HepG2 (cell line): ENCODE measurements around the gene GPC3. TPM values are rescaled to one million over a fixed set of nuclear protein-coding genes. Genes with fewer than 3 reads are reported as not detected.

Experiments
- ATAC-seq: fragments of 200-7000 bp; cut with Tn5 transposase; 3 replicates; pipeline ENCODE4 v1.9.1; 2020; ENCODE audit warnings: mild to moderate bottlenecking, moderate library complexity
- BruUV-seq: library from RNA; stranded (reverse); fragments of 400-500 nt; replicated peaks from 2 replicates; lab custom pipeline; 2021; lab: Mats Ljungman, UMichigan
- CTCF ChIA-PET: fragments of 300-600 bp; formaldehyde crosslinking; extraction: SDS; loops from one replicate; lab custom pipeline; 2021; ENCODE audit warnings: low total read pairs, inconsistent platforms, low intra/inter-chr PET ratio; lab: Yijun Ruan, JAX
- POLR2A ChIA-PET: fragments of 350-600 bp; sonication (Branson Sonifier 250); formaldehyde crosslinking; loops from one replicate; lab custom pipeline; 2020; ENCODE audit warnings: antibody characterized with exemption, inconsistent platforms; lab: Yijun Ruan, JAX
- DNase-seq: peaks from one replicate; pipeline ENCODE4 v3.0.0-alpha.2; 2015; ENCODE audit warnings: low spot score
- FAIRE-seq: peaks from 3 replicates; lab custom pipeline; 2011; peaks lifted over from hg19 to GRCh38; lab: Jason Lieb, UNC
- H2AFZ ChIP-seq: one replicate; pipeline ENCODE4 v1.6.1; 2011; ENCODE audit warnings: low read length, inconsistent platforms
- H3K27ac ChIP-seq: fragments of 300-600 bp; 3 replicates; pipeline ENCODE4 v1.8.0; 2011; ENCODE audit warnings: mixed run types, mild to moderate bottlenecking, mixed read lengths, low read length, inconsistent platforms; ENCODE audit not compliant: insufficient read depth; ENCODE audit errors: extremely low read length
- H3K27me3 ChIP-seq, 2 experiments: fragments of 200-600 bp in 1 of 2; 2 replicates in 1 of 2; 3 replicates in 1 of 2; pipeline versions ENCODE4 v1.6.0 to v1.8.0; 2011; ENCODE audit warnings: low read length in 2 of 2, mild to moderate bottlenecking in 2 of 2, moderate library complexity in 2 of 2, inconsistent platforms in 1 of 2; ENCODE audit not compliant: insufficient read depth in 2 of 2, control insufficient read depth in 1 of 2
- H3K36me3 ChIP-seq, 2 experiments: fragments of 200-600 bp in 1 of 2; replicated peaks in 1 of 2; 2 replicates in 1 of 2; 3 replicates in 1 of 2; pipeline versions ENCODE4 v1.5.1 to v1.8.0; 2011; ENCODE audit warnings: low read length in 2 of 2, inconsistent platforms in 1 of 2; ENCODE audit not compliant: insufficient read depth in 2 of 2, control insufficient read depth in 1 of 2
- H3K4me1 ChIP-seq: 2 replicates; pipeline ENCODE4 v1.5.1; 2012; ENCODE audit warnings: low read length, inconsistent platforms; ENCODE audit not compliant: insufficient read depth
- H3K4me2 ChIP-seq: 2 replicates; pipeline ENCODE4 v1.6.0; 2011; ENCODE audit warnings: low read depth, low read length, inconsistent platforms
- H3K4me3 ChIP-seq, 3 experiments: fragments of 200-600 bp in 1 of 3; sonication (generic), shearing (Covaris generic) in 1 of 3; replicated peaks in 1 of 3; 2 replicates each; pipeline ENCODE4 v1.5.1; 2011 to 2016; ENCODE audit warnings: low read length in 3 of 3, inconsistent platforms in 2 of 3, low read depth in 2 of 3, mild to moderate bottlenecking in 2 of 3, control low read depth in 1 of 3, mixed read lengths in 1 of 3; ENCODE audit not compliant: insufficient read depth in 1 of 3
- H3K79me2 ChIP-seq: one replicate; pipeline ENCODE4 v1.6.1; 2011; ENCODE audit warnings: low read length, inconsistent platforms; ENCODE audit not compliant: insufficient read depth
- H3K9ac ChIP-seq: 2 replicates; pipeline ENCODE4 v1.6.0; 2011; ENCODE audit warnings: mild to moderate bottlenecking, low read depth, low read length, inconsistent platforms; ENCODE audit not compliant: insufficient read depth
- H3K9me3 ChIP-seq: 2 replicates; pipeline ENCODE4 v1.5.1; 2012; ENCODE audit warnings: mild to moderate bottlenecking, low read length
- H4K20me1 ChIP-seq: 2 replicates; pipeline ENCODE4 v1.6.0; 2011; ENCODE audit warnings: inconsistent platforms, mild to moderate bottlenecking, low read length, moderate library complexity; ENCODE audit not compliant: insufficient read depth
- BHLHE40 ChIP-seq: IDR thresholded peaks from 2 replicates; pipeline ENCODE4 v1.6.1; 2011; ENCODE audit warnings: low read length, improper control_type of control experiment
- CBX1 ChIP-seq: IDR thresholded peaks from one replicate; pipeline ENCODE4 v1.6.1; 2016; ENCODE audit warnings: antibody characterized with exemption, low read depth
- FOXK2 ChIP-seq: fragments of 450-650 bp; IDR thresholded peaks from 2 replicates; pipeline ENCODE4 v1.6.1; 2016
- KLF16 ChIP-seq, 2 experiments: sonication (generic) in 1 of 2; formaldehyde crosslinking in 1 of 2; IDR thresholded peaks; 2 replicates each; pipeline versions ENCODE4 v1.6.1 to v1.8.0; 2016 to 2023; ENCODE audit warnings: missing genetic modification reagents in 2 of 2, missing compliant biosample characterization in 1 of 2
- POLR2AphosphoS5 ChIP-seq: IDR thresholded peaks from 2 replicates; pipeline ENCODE4 v1.6.1; 2012; ENCODE audit warnings: low read depth, low read length
- PRPF4 ChIP-seq: fragments of 200-400 bp; formaldehyde crosslinking; IDR thresholded peaks from 2 replicates; pipeline ENCODE4 v1.6.1; 2016; ENCODE audit warnings: low read length, low read depth; ENCODE audit not compliant: poor library complexity, severe bottlenecking
- RBM22 ChIP-seq: fragments of 200-400 bp; formaldehyde crosslinking; optimal IDR thresholded peaks from 2 replicates; pipeline ENCODE3; 2017; ENCODE audit warnings: mild to moderate bottlenecking, low read length, moderate library complexity
- SMYD3 ChIP-seq: sonication (generic); formaldehyde crosslinking; IDR thresholded peaks from 2 replicates; pipeline ENCODE4 v1.8.1; 2023; ENCODE audit warnings: mild to moderate bottlenecking, missing genetic modification reagents
- SNAI1 ChIP-seq: sonication (generic); formaldehyde crosslinking; IDR thresholded peaks from 2 replicates; pipeline ENCODE4 v1.5.0; 2020; ENCODE audit warnings: mild to moderate bottlenecking, missing genetic modification reagents, borderline replicate concordance
- ZBTB8A ChIP-seq: sonication (generic); formaldehyde crosslinking; IDR thresholded peaks from 2 replicates; pipeline ENCODE4 v1.4.0; 2020; ENCODE audit warnings: mild to moderate bottlenecking, low read depth, missing genetic modification reagents, borderline replicate concordance
- ZMAT3 ChIP-seq: sonication (generic); formaldehyde crosslinking; conservative IDR thresholded peaks from 2 replicates; pipeline ENCODE4 v1.7.0; 2021; ENCODE audit warnings: missing genetic modification reagents
- ZNF235 ChIP-seq: sonication (generic); formaldehyde crosslinking; IDR thresholded peaks from 2 replicates; pipeline ENCODE4 v1.8.1; 2023; ENCODE audit warnings: mild to moderate bottlenecking, missing genetic modification reagents, borderline replicate concordance
- ZNF567 ChIP-seq: sonication (generic); formaldehyde crosslinking; IDR thresholded peaks from 2 replicates; pipeline ENCODE4 v1.8.1; 2023; ENCODE audit warnings: mild to moderate bottlenecking, missing genetic modification reagents, borderline replicate concordance
- WGBS: methylation state at CpG from one replicate; pipeline ENCODE4 v1.1.6; 2017; ENCODE audit warnings: low lambda C conversion rate; 5-methylcytosine and 5-hydroxymethylcytosine counted together
- in situ Hi-C: cut with HindIII; loops from 2 replicates; pipeline ENCODE4 v1.10.0; 2017; ENCODE audit warnings: low pct_unique_long_range_greater_than_20kb; ENCODE audit not compliant: extremely low pct_ligation_motif_present
- intact Hi-C: fragments of 100-400 bp; cut with micrococcal nuclease; formaldehyde crosslinking; loops from one replicate; pipeline ENCODE4 v1.10.0; 2022; ENCODE audit not compliant: unreplicated experiment
- polyA plus RNA-seq, 8 experiments: library from polyadenylated mRNA; depleted of rRNA in 3 of 8; stranded (reverse) in 7 of 8; unstranded in 1 of 8; fragments of >200 nt; fragmentation: Illumina TruSeq in 4 of 8; extraction: Trizol in 4 of 8; gene quantifications; 2 replicates each; pipeline versions ENCODE4 v1.2.1 to v1.2.3, GENCODE V29; 2011 to 2016; ENCODE audit warnings: low read depth in 4 of 8, missing spikeins in 1 of 8, mixed read lengths in 1 of 8; ENCODE audit not compliant: insufficient read depth in 1 of 8
- total RNA-seq, 5 experiments: library from RNA; depleted of rRNA; stranded (reverse); fragments of >200 nt; fragmentation: Illumina TruSeq; extraction: Trizol; gene quantifications; 2 replicates each; pipeline ENCODE4 v1.2.3, GENCODE V29; 2016; ENCODE audit warnings: low read depth in 1 of 5
- TF ChIP-seq, protein P1 (sequence below): sonication (generic); formaldehyde crosslinking; IDR thresholded peaks from 2 replicates; pipeline ENCODE4 v1.8.0; 2022; ENCODE audit warnings: missing genetic modification reagents, mild to moderate bottlenecking, inconsistent platforms, borderline replicate concordance
- TF ChIP-seq, protein P2 (sequence below), 2 experiments: sonication (generic) in 1 of 2; formaldehyde crosslinking in 1 of 2; IDR thresholded peaks; 2 replicates each; pipeline versions ENCODE4 v1.4.0 to v1.6.1; 2018 to 2020; ENCODE audit warnings: missing genetic modification reagents in 2 of 2, borderline replicate concordance in 1 of 2, low read depth in 1 of 2, mild to moderate bottlenecking in 1 of 2, missing biosample characterization in 1 of 2

The GPC3 gene
- total and polyA plus RNA-seq, 2 of the 13 experiments (the other 11 are each of a cell fraction or from before 2014, with no cell fraction given), result 1,799 to 3,263 TPM

DNA sequence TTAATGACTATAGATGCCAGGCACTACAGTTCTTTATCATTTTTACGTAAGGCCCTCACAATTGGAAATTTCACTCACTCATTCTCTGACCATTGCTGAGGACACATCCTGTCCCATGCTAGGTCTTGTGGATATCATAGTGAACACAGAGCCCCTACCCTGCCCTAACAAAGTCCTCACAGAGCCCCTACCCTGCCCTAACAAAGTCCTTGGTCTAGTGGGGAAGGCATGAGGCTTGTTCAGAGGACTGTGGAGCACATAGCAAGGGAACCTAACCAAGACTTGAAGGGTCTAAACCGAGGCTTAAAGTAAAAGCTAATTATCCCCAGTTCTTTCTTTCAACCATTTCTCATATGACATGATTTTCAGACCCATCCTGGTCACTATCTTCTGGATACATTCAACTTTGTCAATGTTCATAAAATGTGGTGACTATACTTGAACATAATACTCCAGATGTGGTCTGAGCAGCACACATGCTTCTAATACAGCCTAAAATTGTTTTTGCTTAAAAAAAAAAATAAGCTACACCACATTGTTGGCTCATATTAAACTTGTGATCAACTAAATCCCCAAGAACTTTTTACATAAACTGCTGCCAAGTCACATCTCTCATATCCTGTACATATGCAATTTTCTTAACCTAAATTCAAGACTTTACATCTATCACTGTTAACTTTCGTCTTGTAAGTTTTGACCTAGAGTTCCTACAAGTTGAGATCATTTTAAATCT lies 77.0 kb downstream of the GPC3 start:
- CTCF ChIA-PET, result no interaction called here
- WGBS, result 97% methylated on average over 2 of the region's 3 CpGs
- no peak overlapping the region for H3K4me2 ChIP-seq
- peaks cover 4 to 55% of the 10 kb centered on the region in 2 experiments; a peak in 4 of 5 replicates for H3K36me3 ChIP-seq
- no peak overlapping the region for H2AFZ ChIP-seq
- H4K20me1 ChIP-seq, result peaks cover 85% of the 10 kb centered on the region
- peaks cover 81% of the 10 kb centered on the region for H3K79me2 ChIP-seq
- TF ChIP-seq RBM22 (peak; percentile 98), POLR2AphosphoS5 (peak; percentile 25; the same call in 1 of the 2 replicates), PRPF4 (no peak)
- TF ChIP-seq, all 625 proteins: peak for 2
- ATAC-seq (peak; percentile 28), FAIRE-seq (no peak), DNase-seq (no peak)
- no peak overlapping the region for H3K9ac ChIP-seq
- POLR2A ChIA-PET, result no interaction called here
- BruUV-seq, result no TSS peak
- intact Hi-C loops, result no loop called here
- H3K27ac ChIP-seq, result no peak overlapping the region
- no peaks in the 10 kb centered on the region for H3K27me3 ChIP-seq
- H3K9me3 ChIP-seq, result no peaks in the 10 kb centered on the region
- 0 out of 2 replicates have a peak, but pooled peaks cover 28% of the 10 kb centered on the region for H3K4me1 ChIP-seq
- in situ Hi-C loops, result no loop called here
- no peak overlapping the region for H3K4me3 ChIP-seq

DNA sequence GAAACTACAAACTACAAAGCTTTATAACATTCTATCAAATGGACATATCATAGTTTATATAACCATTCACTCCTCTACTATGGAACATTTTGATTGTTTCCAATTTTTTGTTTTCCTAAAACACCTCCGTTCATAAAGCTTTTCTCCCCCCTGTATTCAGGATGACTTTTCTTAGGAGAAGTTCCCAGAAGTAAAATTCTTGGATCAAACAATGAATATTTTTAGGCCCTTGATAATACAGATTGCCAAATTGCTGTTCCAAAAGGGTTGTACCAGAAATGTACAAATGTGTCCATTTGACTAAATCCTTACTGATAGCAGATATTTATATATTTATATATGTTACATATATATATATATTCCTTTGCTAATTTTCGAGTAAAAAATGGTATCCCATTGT lies 77.8 kb downstream of the GPC3 start:
- POLR2A ChIA-PET, result no interaction called here
- no TSS peak for BruUV-seq

More for the DNA sequence above, 77.8 kb downstream of the GPC3 start:
- DNase-seq (no peak), ATAC-seq (no peak), FAIRE-seq (no peak)
- 0 out of 2 replicates have a peak, but pooled peaks cover 28% of the 10 kb centered on the region for H3K4me1 ChIP-seq
- no peak overlapping the region for H3K27ac ChIP-seq
- no peak overlapping the region for H3K4me3 ChIP-seq
- peaks cover 80% of the 10 kb centered on the region for H4K20me1 ChIP-seq
- CTCF ChIA-PET, result no interaction called here
- H3K9me3 ChIP-seq, result no peaks in the 10 kb centered on the region
- H3K9ac ChIP-seq, result no peak overlapping the region
- WGBS, result 89% methylated on average over 2 of the region's 2 CpGs
- in situ Hi-C loops (no loop called here), intact Hi-C loops (no loop called here)
- no peaks in the 10 kb centered on the region for H3K27me3 ChIP-seq
- H2AFZ ChIP-seq, result no peak overlapping the region
- no peak overlapping the region for H3K4me2 ChIP-seq
- peaks cover 80% of the 10 kb centered on the region for H3K79me2 ChIP-seq
- TF ChIP-seq, protein P1, sequence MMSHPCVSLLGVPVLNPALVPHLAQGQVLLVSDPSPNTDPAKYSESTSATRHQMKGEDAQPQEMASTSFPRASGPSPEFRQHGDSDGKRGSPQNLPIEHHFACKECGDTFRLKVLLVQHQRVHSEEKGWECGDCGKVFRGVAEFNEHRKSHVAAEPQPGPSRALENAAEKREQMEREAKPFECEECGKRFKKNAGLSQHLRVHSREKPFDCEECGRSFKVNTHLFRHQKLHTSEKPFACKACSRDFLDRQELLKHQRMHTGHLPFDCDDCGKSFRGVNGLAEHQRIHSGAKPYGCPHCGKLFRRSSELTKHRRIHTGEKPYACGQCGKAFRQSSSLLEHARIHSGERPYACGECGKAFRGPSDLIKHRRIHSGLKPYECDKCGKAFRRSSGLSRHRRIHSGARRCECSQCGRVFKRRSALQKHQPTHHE (CRISPR knock-in tag), result no peak
- TF ChIP-seq ZMAT3 (no peak), FOXK2 (no peak), SNAI1 (CRISPR knock-in tag) (no peak), CBX1 (no peak), KLF16 (CRISPR knock-in tag; IDR thresholded peaks at IDR 0.05) (no peak), ZNF235 (CRISPR knock-in tag) (no peak), ZNF567 (CRISPR knock-in tag) (no peak), SMYD3 (CRISPR knock-in tag) (no peak), BHLHE40 (no peak), ZBTB8A (no peak)
- TF ChIP-seq, protein P2, sequence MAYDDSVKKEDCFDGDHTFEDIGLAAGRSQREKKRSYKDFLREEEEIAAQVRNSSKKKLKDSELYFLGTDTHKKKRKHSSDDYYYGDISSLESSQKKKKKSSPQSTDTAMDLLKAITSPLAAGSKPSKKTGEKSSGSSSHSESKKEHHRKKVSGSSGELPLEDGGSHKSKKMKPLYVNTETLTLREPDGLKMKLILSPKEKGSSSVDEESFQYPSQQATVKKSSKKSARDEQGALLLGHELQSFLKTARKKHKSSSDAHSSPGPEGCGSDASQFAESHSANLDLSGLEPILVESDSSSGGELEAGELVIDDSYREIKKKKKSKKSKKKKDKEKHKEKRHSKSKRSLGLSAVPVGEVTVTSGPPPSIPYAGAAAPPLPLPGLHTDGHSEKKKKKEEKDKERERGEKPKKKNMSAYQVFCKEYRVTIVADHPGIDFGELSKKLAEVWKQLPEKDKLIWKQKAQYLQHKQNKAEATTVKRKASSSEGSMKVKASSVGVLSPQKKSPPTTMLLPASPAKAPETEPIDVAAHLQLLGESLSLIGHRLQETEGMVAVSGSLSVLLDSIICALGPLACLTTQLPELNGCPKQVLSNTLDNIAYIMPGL (CRISPR knock-in tag; IDR thresholded peaks at IDR 0.05; ENCODE audit: borderline replicate concordance in 1 of 2, low read depth in 1 of 2), result no peak
- H3K36me3 ChIP-seq, result peaks cover 4 to 55% of the 10 kb centered on the region in 2 experiments; a peak in 4 of 5 replicates
